Panc1 (cell line): ENCODE data around the gene VPS11. TPM values are rescaled to one million over a fixed set of nuclear protein-coding genes. Genes with fewer than 3 reads are reported as not detected.

Experiments
- ATAC-seq: fragments of 200-7000 bp; cut with Tn5 transposase; 2 replicates; pipeline ENCODE4 v1.9.1; 2020; ENCODE audit warnings: mild to moderate bottlenecking, moderate library complexity
- BruUV-seq: library from RNA; stranded (reverse); fragments of 400-500 nt; replicated peaks from 2 replicates; lab custom pipeline; 2021; lab: Mats Ljungman, UMichigan
- CTCF ChIA-PET: fragments of 300-600 bp; sonication (Branson Sonifier 250); formaldehyde crosslinking; loops from one replicate; lab custom pipeline; 2022; ENCODE audit warnings: antibody characterized with exemption; lab: Charles Lee
- POLR2A ChIA-PET: fragments of 300-600 bp; sonication (Branson Sonifier 250); formaldehyde crosslinking; loops from one replicate; lab custom pipeline; 2022; ENCODE audit warnings: antibody characterized with exemption; lab: Charles Lee
- DNase-seq: peaks from one replicate; pipeline ENCODE4 v3.0.0-alpha.2; 2010; ENCODE audit warnings: low read depth, low spot score
- H3K27ac ChIP-seq: 2 replicates; pipeline ENCODE4 v1.5.1; 2011; ENCODE audit warnings: mild to moderate bottlenecking, low read length, inconsistent platforms
- H3K27me3 ChIP-seq: fragments of 200-500 bp; sonication (Bioruptor generic); 2 replicates; pipeline ENCODE4 v1.6.0; 2014; ENCODE audit warnings: low read length, inconsistent platforms; ENCODE audit not compliant: control insufficient read depth, insufficient read depth
- H3K36me3 ChIP-seq: fragments of 200-500 bp; sonication (Bioruptor generic); 2 replicates; pipeline ENCODE4 v1.5.1; 2014; ENCODE audit warnings: inconsistent platforms, mild to moderate bottlenecking, low read length, moderate library complexity; ENCODE audit not compliant: control insufficient read depth, insufficient read depth
- H3K4me1 ChIP-seq: 2 replicates; pipeline ENCODE4 v1.5.1; 2011; ENCODE audit warnings: inconsistent platforms, mild to moderate bottlenecking, low read length, moderate library complexity; ENCODE audit not compliant: control insufficient read depth, insufficient read depth
- H3K4me3 ChIP-seq, 2 experiments: 2 replicates each; pipeline ENCODE4 v1.5.1; 2011 to 2012; ENCODE audit warnings: low read depth in 2 of 2, low read length in 2 of 2, mild to moderate bottlenecking in 2 of 2, inconsistent platforms in 1 of 2, moderate library complexity in 1 of 2
- H3K9me3 ChIP-seq: fragments of 200-500 bp; sonication (Bioruptor generic); 2 replicates; pipeline ENCODE4 v1.5.1; 2014; ENCODE audit warnings: low read depth, mild to moderate bottlenecking, inconsistent platforms, low read length, moderate library complexity; ENCODE audit not compliant: control insufficient read depth, insufficient read depth
- POLR2AphosphoS5 ChIP-seq: IDR thresholded peaks from 2 replicates; pipeline ENCODE4 v1.6.1; 2012; ENCODE audit warnings: mild to moderate bottlenecking, low read depth, low read length, moderate library complexity
- SIN3A ChIP-seq: IDR thresholded peaks from 2 replicates; pipeline ENCODE4 v1.6.1; 2012; ENCODE audit warnings: low read depth, mild to moderate bottlenecking, low read length, moderate library complexity, borderline replicate concordance; ENCODE audit not compliant: insufficient read depth
- TCF7L2 ChIP-seq: IDR thresholded peaks from 2 replicates; pipeline ENCODE4 v1.6.1; 2011; ENCODE audit warnings: mild to moderate bottlenecking, low read depth, low read length, inconsistent platforms
- in situ Hi-C: cut with HindIII; loops from 2 replicates; pipeline ENCODE4 v1.10.0; 2016; ENCODE audit warnings: low sequenced_read_pairs, low pct_unique_long_range_greater_than_20kb
- intact Hi-C: fragments of 100-400 bp; cut with micrococcal nuclease; formaldehyde crosslinking; loops from one replicate; pipeline ENCODE4 v1.10.0; 2022; ENCODE audit not compliant: unreplicated experiment
- total RNA-seq: library from RNA; stranded (reverse); gene quantifications from one replicate; pipeline ENCODE4 v1.2.1, GENCODE V29; 2021; ENCODE audit not compliant: unreplicated experiment
- TF ChIP-seq, protein P1 (sequence below): fragments of 450-650 bp; IDR thresholded peaks from 2 replicates; pipeline ENCODE4 v1.5.1; 2017; ENCODE audit warnings: mild to moderate bottlenecking
- TF ChIP-seq, protein P2 (sequence below), 2 experiments: IDR thresholded peaks; 2 replicates each; pipeline ENCODE4 v1.6.1; 2011 to 2012; ENCODE audit warnings: low read depth in 2 of 2, control low read depth in 1 of 2, low read length in 1 of 2, mild to moderate bottlenecking in 1 of 2, moderate library complexity in 1 of 2; ENCODE audit not compliant: insufficient read depth in 1 of 2

VPS11 gene
- total RNA-seq, 1 experiment from 2014 or later = 28.2 TPM

DNA sequence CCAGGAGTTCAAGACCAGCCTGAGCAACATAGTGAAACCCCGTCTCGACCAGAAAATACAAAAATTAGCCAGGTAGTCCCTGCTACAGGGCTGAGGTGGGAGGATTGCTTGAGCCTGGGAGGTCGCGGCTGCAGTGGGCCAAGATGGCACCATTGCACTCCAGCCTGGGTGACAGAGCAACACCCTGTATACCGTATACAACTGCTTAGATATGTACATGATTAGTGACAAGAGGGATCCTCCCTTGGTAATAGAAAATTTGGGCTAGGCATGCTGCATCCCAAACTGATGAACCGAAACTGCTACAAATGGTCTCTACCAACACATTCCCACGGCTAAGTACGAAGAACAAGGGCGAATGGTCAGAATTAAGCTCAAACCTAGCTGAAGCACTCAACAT is 24.7 kb upstream of the VPS11 start:
- DNase-seq = no peak
- in situ Hi-C loops (no loop called here), intact Hi-C loops (no loop called here)
- TF ChIP-seq POLR2AphosphoS5 = no peak
- no peak for TF ChIP-seq TCF7L2
- TF ChIP-seq, protein P1, sequence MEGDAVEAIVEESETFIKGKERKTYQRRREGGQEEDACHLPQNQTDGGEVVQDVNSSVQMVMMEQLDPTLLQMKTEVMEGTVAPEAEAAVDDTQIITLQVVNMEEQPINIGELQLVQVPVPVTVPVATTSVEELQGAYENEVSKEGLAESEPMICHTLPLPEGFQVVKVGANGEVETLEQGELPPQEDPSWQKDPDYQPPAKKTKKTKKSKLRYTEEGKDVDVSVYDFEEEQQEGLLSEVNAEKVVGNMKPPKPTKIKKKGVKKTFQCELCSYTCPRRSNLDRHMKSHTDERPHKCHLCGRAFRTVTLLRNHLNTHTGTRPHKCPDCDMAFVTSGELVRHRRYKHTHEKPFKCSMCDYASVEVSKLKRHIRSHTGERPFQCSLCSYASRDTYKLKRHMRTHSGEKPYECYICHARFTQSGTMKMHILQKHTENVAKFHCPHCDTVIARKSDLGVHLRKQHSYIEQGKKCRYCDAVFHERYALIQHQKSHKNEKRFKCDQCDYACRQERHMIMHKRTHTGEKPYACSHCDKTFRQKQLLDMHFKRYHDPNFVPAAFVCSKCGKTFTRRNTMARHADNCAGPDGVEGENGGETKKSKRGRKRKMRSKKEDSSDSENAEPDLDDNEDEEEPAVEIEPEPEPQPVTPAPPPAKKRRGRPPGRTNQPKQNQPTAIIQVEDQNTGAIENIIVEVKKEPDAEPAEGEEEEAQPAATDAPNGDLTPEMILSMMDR = no peak
- TF ChIP-seq, protein P2, sequence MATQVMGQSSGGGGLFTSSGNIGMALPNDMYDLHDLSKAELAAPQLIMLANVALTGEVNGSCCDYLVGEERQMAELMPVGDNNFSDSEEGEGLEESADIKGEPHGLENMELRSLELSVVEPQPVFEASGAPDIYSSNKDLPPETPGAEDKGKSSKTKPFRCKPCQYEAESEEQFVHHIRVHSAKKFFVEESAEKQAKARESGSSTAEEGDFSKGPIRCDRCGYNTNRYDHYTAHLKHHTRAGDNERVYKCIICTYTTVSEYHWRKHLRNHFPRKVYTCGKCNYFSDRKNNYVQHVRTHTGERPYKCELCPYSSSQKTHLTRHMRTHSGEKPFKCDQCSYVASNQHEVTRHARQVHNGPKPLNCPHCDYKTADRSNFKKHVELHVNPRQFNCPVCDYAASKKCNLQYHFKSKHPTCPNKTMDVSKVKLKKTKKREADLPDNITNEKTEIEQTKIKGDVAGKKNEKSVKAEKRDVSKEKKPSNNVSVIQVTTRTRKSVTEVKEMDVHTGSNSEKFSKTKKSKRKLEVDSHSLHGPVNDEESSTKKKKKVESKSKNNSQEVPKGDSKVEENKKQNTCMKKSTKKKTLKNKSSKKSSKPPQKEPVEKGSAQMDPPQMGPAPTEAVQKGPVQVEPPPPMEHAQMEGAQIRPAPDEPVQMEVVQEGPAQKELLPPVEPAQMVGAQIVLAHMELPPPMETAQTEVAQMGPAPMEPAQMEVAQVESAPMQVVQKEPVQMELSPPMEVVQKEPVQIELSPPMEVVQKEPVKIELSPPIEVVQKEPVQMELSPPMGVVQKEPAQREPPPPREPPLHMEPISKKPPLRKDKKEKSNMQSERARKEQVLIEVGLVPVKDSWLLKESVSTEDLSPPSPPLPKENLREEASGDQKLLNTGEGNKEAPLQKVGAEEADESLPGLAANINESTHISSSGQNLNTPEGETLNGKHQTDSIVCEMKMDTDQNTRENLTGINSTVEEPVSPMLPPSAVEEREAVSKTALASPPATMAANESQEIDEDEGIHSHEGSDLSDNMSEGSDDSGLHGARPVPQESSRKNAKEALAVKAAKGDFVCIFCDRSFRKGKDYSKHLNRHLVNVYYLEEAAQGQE (IDR thresholded peaks at IDR 0.05; ENCODE audit: insufficient read depth in 1 of 2, low read depth in 2 of 2, low read length in 1 of 2) = no peak
- no peak for TF ChIP-seq SIN3A
- Histone ChIP-seq H3K27ac (no peak overlapping the region), H3K9me3 (no peaks in the 10 kb centered on the region), H3K36me3 (0 out of 2 replicates have a peak, but pooled peaks cover 3% of the 10 kb centered on the region), H3K27me3 (no peaks in the 10 kb centered on the region), H3K4me1 (no peaks in the 10 kb centered on the region), H3K4me3 (no peak overlapping the region)
- BruUV-seq = no TSS peak
- CTCF ChIA-PET = no interaction called here
- ATAC-seq = no peak
- POLR2A ChIA-PET = no interaction called here

DNA sequence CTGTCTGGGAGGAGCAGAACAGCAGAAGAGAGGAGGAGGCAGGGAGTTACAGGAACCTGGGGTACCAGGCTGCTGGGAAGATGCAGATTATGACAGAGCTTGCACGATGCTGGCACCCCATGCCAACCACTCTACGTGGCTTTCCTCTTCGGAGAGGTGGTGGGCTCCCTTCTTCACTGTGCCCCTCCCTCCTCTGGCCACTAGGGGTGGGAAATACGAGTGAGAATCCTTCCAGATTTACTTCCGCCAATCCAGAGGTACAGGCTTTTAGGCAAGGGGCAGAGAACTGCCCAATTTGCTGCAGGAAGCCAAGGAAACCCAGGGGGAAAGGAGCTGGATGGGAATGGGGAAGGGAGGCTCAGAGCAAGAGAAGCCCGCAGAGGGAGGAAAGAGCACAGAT is 22.9 kb upstream of the VPS11 start:
- TF ChIP-seq POLR2AphosphoS5 = no peak; the same call in 1 of the 2 replicates
- TF ChIP-seq SIN3A = no peak
- TF ChIP-seq TCF7L2 = no peak
- TF ChIP-seq, protein P1 = no peak
- TF ChIP-seq, protein P2 (IDR thresholded peaks at IDR 0.05; ENCODE audit: insufficient read depth in 1 of 2, low read depth in 2 of 2, low read length in 1 of 2) = no peak
- in situ Hi-C loops = no loop called here
- BruUV-seq = no TSS peak
- H3K9me3 ChIP-seq = no peaks in the 10 kb centered on the region
- intact Hi-C loops = no loop called here
- CTCF ChIA-PET = interaction anchor here (0.6 kb wide), 1 partner anchor 11 kb away, joined by 5 read pairs; no protein-coding TSS in a partner anchor
- POLR2A ChIA-PET = interaction anchor here (0.5 kb wide), 1 partner anchor 11 kb away, joined by 8 read pairs; no protein-coding TSS in a partner anchor
- no peak for DNase-seq
- H3K27ac ChIP-seq = no peak overlapping the region
- peaks cover 3% of the 10 kb centered on the region; the same call in 1 of the 2 replicates for H3K36me3 ChIP-seq
- H3K4me1 ChIP-seq = no peaks in the 10 kb centered on the region
- H3K4me3 ChIP-seq = no peak overlapping the region
- H3K27me3 ChIP-seq = no peaks in the 10 kb centered on the region
- no peak for ATAC-seq
